Measurements from ENCODE around the gene KIF13A.

GRCh38 chr6:17721671-17722070 lies 265.8 kb downstream of the KIF13A start:
- TF ChIP-seq, protein P1, sequence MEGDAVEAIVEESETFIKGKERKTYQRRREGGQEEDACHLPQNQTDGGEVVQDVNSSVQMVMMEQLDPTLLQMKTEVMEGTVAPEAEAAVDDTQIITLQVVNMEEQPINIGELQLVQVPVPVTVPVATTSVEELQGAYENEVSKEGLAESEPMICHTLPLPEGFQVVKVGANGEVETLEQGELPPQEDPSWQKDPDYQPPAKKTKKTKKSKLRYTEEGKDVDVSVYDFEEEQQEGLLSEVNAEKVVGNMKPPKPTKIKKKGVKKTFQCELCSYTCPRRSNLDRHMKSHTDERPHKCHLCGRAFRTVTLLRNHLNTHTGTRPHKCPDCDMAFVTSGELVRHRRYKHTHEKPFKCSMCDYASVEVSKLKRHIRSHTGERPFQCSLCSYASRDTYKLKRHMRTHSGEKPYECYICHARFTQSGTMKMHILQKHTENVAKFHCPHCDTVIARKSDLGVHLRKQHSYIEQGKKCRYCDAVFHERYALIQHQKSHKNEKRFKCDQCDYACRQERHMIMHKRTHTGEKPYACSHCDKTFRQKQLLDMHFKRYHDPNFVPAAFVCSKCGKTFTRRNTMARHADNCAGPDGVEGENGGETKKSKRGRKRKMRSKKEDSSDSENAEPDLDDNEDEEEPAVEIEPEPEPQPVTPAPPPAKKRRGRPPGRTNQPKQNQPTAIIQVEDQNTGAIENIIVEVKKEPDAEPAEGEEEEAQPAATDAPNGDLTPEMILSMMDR (IDR thresholded peaks at IDR 0.05) = no peak
- TF ChIP-seq EZH2phosphoT487 (IDR thresholded peaks at IDR 0.05) = no peak
